PFSK-1 (cell line): Measurements from ENCODE around the gene MYBBP1A.

Experiments
- FOXP2 ChIP-seq: optimal IDR thresholded peaks from 2 replicates; pipeline ENCODE3; 2011; ENCODE audit warnings: borderline replicate concordance, control low read depth, inconsistent platforms; ENCODE audit not compliant: insufficient read depth; ENCODE audit errors: extremely low read length, extremely low read depth
- POLR2AphosphoS5 ChIP-seq: IDR thresholded peaks from 2 replicates; pipeline ENCODE4 v1.6.1; 2012; ENCODE audit warnings: low read depth, mild to moderate bottlenecking, control low read depth, low read length, moderate library complexity
- REST ChIP-seq, 2 experiments: IDR thresholded peaks; 2 replicates each; pipeline versions ENCODE4 v1.6.1 to v1.8.0; 2011 to 2012; ENCODE audit warnings: low read depth in 2 of 2, low read length in 2 of 2, control low read depth in 1 of 2, inconsistent platforms in 1 of 2, mild to moderate bottlenecking in 1 of 2, moderate library complexity in 1 of 2; ENCODE audit not compliant: insufficient read depth in 1 of 2
- SIN3A ChIP-seq: IDR thresholded peaks from 2 replicates; pipeline ENCODE4 v1.6.1; 2012; ENCODE audit warnings: mild to moderate bottlenecking, low read length, moderate library complexity, borderline replicate concordance; ENCODE audit not compliant: insufficient read depth
- TAF1 ChIP-seq: IDR thresholded peaks from 2 replicates; pipeline ENCODE4 v1.6.1; 2012; ENCODE audit warnings: low read length, control low read depth, borderline replicate concordance; ENCODE audit not compliant: insufficient read depth

Gene MYBBP1A

GRCh38 chr17:4506892-4507291 lies 48.3 kb downstream of the MYBBP1A start:
- TF ChIP-seq SIN3A (no peak), TAF1 (no peak), REST (IDR thresholded peaks at IDR 0.05; ENCODE audit: insufficient read depth in 1 of 2, low read depth in 2 of 2, low read length in 2 of 2) (no peak), FOXP2 (no peak), POLR2AphosphoS5 (no peak)

GRCh38 chr17:4506175-4506813 lies 48.9 kb downstream of the MYBBP1A start:
- TF ChIP-seq REST (IDR thresholded peaks at IDR 0.05; ENCODE audit: insufficient read depth in 1 of 2, low read depth in 2 of 2, low read length in 2 of 2), result no peak
- no peak for TF ChIP-seq POLR2AphosphoS5
- no peak for TF ChIP-seq SIN3A
- no peak for TF ChIP-seq TAF1
- no peak for TF ChIP-seq FOXP2

- TF ChIP-seq REST (IDR thresholded peaks at IDR 0.05; ENCODE audit: insufficient read depth in 1 of 2, low read depth in 2 of 2, low read length in 2 of 2) (no peak), TAF1 (no peak), FOXP2 (no peak), SIN3A (no peak), POLR2AphosphoS5 (no peak)
These were observed 50.0 kb downstream of the MYBBP1A start for GRCh38 chr17:4505187-4505586.

GRCh38 chr17:4504188-4504587 lies 51.0 kb downstream of the MYBBP1A start:
- TF ChIP-seq REST (IDR thresholded peaks at IDR 0.05; ENCODE audit: insufficient read depth in 1 of 2, low read depth in 2 of 2, low read length in 2 of 2) (no peak), SIN3A (no peak), FOXP2 (no peak), TAF1 (no peak), POLR2AphosphoS5 (no peak)

GRCh38 chr17:4503283-4504025 lies 51.7 kb downstream of the MYBBP1A start:
- TF ChIP-seq TAF1, result no peak
- TF ChIP-seq POLR2AphosphoS5, result no peak
- no peak for TF ChIP-seq SIN3A
- TF ChIP-seq REST (IDR thresholded peaks at IDR 0.05; ENCODE audit: insufficient read depth in 1 of 2, low read depth in 2 of 2, low read length in 2 of 2), result no peak
- TF ChIP-seq FOXP2, result no peak
